Measurements from ENCODE around the gene SPATA31E1.

DNA sequence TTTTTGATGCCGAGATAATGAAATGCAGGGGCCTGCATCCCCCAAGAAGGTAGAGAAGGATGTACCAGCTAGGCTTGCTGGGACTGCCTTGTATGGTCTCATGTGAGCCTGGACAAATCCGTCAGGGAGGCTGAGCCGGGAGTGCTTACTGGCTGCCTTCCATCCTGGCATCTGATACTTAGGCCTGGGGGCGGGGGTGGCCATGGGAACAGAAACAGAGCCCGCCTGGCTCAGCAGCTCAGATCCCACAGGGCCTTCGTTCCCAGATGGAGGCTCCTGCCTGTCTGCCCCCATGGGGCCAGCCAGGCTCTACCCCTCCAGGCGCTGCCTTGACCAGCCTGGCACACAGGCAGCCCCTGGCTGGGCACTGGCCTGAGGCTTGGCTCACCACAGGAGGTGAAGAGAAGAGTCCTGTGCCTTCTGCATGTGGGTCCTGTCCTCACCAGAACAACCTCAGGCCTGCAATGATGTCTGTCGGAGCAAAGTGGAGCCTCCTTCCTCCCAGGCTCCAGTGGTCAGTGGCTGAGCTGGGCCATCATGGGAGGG lies 10.5 kb upstream of the SPATA31E1 start:
- TF ChIP-seq, protein P1, sequence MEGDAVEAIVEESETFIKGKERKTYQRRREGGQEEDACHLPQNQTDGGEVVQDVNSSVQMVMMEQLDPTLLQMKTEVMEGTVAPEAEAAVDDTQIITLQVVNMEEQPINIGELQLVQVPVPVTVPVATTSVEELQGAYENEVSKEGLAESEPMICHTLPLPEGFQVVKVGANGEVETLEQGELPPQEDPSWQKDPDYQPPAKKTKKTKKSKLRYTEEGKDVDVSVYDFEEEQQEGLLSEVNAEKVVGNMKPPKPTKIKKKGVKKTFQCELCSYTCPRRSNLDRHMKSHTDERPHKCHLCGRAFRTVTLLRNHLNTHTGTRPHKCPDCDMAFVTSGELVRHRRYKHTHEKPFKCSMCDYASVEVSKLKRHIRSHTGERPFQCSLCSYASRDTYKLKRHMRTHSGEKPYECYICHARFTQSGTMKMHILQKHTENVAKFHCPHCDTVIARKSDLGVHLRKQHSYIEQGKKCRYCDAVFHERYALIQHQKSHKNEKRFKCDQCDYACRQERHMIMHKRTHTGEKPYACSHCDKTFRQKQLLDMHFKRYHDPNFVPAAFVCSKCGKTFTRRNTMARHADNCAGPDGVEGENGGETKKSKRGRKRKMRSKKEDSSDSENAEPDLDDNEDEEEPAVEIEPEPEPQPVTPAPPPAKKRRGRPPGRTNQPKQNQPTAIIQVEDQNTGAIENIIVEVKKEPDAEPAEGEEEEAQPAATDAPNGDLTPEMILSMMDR (IDR thresholded peaks at IDR 0.05): no peak
- no peak for TF ChIP-seq POLR2A (IDR thresholded peaks at IDR 0.05)

Measured in lower leg skin (tissue), 3 donors.